ENCODE data around the gene BIRC3.
"Not testable (repeated sequence)": the region's sequence is repeated elsewhere in the genome, so short reads cannot be mapped to it uniquely, and the experiment has no call there.

Gene BIRC3

DNA sequence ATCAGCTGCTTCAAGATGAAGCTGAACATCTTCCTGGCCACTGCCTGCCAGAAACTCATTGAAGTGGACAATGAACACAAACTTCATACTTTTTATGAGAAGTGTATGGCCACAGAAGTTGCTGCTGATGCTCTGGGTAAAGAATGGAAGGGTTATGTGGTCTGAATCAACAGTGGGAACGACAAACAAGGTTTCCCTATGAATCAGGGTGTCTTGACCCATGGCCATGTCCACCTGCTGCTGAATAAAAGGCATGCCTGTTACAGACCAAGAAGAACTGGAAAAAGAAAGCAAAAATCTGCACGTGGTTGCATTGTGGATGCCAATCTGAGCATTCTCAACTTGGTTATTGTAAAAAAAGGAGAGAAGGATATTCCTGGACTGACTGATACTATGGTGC, 22.2 kb upstream of the BIRC3 start:
- DNase-seq (ENCODE audit: low spot score): no peak

GRCh38 chr11:102296757-102297156, 20.5 kb upstream of the BIRC3 start:
- not testable (repeated sequence) for DNase-seq (ENCODE audit: low spot score)

GRCh38 chr11:102300837-102301236, 16.4 kb upstream of the BIRC3 start:
- not testable (repeated sequence) for DNase-seq (ENCODE audit: low spot score)

DNA sequence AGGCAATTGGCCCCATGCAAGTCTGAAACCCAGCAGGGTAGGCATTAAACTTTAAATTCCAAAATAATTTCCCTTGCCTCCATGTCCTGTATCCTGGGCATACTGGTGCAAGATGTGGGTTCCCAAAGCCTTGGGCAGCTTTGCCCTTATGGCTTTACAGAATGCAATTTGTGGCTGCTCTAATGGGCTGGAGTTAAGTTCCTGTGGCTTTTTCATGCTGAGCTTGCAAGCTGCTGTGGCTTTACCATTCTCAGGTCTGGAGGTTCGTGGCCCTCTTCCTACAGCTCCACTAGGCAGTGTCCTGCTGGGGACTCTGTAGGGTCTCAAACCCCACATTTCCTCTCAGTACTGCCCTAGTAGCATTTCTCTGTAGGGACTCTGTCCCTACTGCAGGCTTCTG, 15.0 kb upstream of the BIRC3 start:
- DNase-seq (ENCODE audit: low spot score): no peak

DNA sequence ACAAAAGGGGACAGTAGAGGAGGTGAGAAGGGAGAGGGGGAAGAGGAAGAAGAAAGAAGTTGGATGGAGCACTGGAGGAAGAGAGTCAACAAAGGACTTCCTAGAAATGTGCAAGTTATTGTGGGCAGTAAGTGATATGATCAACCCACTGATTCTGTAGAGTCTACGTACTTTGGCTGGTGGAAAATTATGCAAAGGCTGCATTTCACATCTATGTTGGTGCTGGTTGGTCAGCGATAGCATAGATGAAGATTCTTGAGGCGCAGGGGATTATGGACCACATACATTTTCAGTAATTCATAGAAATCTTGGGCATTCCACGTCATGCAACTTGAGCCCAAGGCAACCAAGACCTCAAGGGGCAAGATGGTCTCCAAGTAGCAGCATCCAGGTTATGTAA, 12.6 kb upstream of the BIRC3 start:
- no peak for DNase-seq (ENCODE audit: low spot score)

DNA sequence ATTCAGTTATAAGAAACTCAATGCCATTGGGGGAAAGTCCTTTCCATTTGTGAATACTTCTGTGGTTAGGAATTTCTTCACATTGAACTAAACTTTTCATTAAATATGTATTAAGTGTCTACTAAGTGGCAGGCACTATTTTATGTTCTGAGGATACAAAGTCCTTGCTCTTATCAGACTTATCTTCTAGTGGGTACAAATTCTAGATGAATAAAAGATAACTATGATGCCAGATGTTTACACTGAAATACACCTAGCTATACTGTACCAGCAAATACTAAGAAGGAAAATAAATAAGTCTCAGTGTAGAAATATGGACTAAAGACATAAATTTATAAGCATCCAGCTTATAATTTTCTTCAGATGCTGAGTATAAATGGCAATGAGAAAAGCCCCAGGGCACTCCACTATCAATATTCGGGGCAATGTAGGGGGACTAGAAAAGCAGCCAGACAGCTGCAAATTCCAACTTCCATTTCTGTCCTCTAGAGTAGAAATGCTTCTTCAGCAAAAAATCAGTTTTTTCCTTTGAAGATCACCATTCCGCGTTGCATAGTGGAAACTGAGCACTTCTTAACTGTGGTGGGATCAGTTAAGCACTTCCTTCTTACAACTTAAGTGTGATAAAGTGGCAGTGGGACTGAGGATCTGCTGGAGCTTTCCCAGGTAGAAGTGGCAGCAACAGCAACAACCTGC, 11.8 kb upstream of the BIRC3 start:
- no peak for DNase-seq (ENCODE audit: low spot score)

- DNase-seq (ENCODE audit: low spot score): no peak
Observed at GRCh38 chr11:102306048-102306597, 11.2 kb upstream of the BIRC3 start.

- DNase-seq (ENCODE audit: low spot score): no peak
Observed at GRCh38 chr11:102306817-102307726, 10.2 kb upstream of the BIRC3 start.

GRCh38 chr11:102307727-102308038, 9.6 kb upstream of the BIRC3 start:
- no peak for DNase-seq (ENCODE audit: low spot score)

DNA sequence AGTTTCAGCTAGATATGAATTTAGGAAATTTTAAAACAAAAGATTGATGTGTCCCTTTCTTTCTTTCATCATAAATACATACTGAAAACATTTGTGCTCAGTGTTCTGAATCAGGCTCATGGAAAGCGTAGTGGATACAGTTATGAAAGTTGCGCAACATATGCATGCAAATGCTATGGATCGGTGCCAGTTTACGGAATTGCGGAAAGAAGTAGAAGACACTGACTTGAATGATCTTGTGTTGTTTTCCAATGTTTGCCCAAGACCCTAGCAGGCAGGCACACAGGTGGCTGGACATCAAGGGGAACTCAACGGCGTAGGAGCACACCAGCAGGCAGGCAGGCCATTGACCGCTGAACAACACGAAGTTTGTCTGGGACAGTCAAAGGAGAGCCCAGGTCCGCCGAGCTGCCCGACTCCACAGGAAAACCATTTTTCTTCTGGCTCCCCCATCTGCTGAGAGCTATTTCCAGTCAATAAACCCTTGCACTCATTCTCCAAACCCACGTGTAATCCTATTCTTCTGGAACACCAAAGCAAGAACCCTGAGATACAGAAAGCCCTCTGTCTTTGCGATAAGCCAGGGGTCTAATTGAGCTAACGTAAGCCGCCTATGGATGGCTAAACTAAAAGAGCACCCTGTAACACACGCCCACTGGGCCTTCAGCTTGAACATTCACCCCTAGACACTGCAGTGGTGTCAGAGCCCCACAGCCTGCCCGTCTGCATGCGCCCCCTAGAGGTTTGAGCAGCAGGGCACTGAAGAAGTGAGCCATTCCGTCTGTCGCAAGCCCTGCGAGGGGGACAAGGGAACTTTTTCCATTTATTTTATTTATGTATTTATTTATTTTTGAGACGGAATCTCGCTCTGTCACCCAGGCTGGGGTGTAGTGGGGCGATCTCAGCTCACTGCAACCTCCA, 7.4 kb upstream of the BIRC3 start:
- no peak for DNase-seq (ENCODE audit: low spot score)

- DNase-seq (ENCODE audit: low spot score): no peak
Observed at GRCh38 chr11:102312667-102313066, 4.6 kb upstream of the BIRC3 start.

DNA sequence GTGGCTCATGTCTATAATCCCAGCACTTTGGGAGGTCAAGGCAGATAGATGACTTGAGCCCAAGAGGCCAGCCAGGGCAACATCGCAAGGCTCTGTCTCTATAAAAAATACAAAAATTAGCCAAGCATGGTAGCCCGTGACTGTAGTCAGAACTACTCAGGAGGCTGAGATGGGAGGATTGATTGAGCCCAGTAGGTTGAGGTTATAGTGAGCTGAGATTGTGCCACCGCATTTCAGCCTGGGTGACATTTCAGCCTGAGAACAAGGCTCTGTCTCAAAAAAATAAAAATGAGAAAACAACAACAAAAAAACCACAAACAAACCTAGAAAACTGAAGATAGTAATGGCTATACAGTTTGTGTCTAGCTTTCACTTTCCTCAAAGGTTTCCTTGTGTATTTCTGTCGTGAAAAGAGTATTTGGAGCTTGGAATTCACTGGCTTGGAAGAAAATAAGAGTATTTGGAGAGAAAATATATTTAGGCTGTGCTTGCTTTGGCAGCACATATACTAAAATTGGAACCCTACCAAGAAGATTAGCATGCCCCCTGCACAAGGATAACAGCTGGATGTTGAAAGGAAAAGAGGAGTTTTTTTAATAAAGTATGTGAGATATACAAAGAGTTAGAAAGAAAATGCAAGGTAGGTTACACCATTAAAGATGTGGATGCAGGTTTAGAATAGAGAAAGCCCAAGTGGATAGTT, 3.9 kb upstream of the BIRC3 start:
- DNase-seq (ENCODE audit: low spot score): no peak

- DNase-seq (ENCODE audit: low spot score): no peak
Observed at GRCh38 chr11:102314784-102315183, 2.5 kb upstream of the BIRC3 start.

DNA sequence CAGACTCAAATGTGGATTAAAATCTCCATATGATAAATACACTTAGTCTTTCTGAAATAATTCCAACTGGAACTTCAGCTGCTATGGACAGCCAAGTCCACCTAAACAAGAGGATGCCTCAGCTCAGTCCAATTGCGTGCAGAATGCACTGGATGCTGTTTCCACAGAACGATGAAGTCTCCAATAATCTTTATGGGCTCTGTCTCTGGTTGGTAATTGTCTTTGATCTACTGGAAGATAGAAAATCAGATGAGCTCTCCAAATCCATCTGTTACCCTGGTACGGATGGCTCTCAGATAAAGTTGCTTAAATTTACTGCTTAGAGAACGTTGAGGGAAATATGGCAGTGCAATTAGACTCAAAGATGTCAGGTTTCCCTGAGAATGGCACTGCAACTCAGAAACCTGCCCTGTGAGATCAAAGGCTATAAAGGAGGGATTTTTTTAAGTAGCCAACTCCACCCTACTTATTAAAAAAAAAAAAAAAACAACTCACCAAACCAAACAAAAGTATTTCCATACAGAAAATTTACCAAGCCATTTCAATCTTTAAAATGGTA, 859 bp upstream of the BIRC3 start:
- DNase-seq (ENCODE audit: low spot score): peak; percentile 17

GRCh38 chr11:102317768-102318103, 452 bp downstream of the BIRC3 start:
- no peak for DNase-seq (ENCODE audit: low spot score)

GRCh38 chr11:102318469-102318868, 1.2 kb downstream of the BIRC3 start:
- no peak for DNase-seq (ENCODE audit: low spot score)

DNA sequence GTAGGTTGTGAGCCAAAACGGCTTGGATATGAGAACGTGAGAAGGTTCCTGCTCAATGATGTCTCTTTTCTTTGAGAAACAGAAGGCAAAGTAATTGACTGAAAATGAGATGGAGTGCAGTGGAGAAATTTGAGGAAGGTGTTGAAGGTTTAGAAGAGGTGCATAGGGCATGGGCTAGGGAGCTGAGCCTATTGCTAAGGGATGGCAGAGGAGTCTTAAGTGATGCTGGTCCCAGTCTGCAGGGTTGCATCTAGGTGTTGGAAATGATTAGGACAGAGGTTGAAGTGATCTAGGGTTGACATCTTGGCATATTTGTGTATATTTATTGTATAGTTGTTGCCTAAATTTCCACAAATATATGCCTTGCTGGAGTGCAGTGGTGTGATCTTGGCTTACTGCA, 2.3 kb downstream of the BIRC3 start:
- no peak for DNase-seq (ENCODE audit: low spot score)

DNA sequence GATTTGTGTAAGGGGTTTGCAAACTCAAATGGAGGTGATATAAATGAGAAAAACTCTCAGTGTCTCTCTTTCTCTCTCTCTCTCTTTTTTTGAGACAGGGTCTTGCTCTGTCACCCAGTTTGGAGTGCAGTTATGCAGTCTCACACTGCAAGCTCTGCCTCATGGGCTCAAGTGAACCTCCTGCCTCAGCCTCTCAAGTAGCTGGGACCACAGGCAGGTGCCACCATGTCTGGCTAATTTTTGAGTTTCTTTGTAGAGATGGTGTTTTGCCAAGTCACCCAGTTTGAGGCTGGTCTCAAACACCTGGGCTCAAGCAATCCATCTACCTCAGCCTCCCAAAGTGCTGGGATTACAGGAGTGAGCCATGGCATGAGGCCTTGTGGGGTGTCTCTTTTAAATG, 2.9 kb downstream of the BIRC3 start:
- no peak for DNase-seq (ENCODE audit: low spot score)

GRCh38 chr11:102320679-102321078, 3.4 kb downstream of the BIRC3 start:
- DNase-seq (ENCODE audit: low spot score): no peak

GRCh38 chr11:102322560-102322959, 5.3 kb downstream of the BIRC3 start:
- DNase-seq (ENCODE audit: low spot score): no peak
